ENCODE results near the gene CLRN2. TPM values are rescaled to one million over a fixed set of nuclear protein-coding genes. Genes with fewer than 3 reads are reported as not detected.

Gene CLRN2
- total and polyA plus RNA-seq, 10 of the 15 experiments (the other 5 are each of a cell fraction or from before 2014, with no cell fraction given) = not detected

GRCh38 chr4:17490575-17491059 is 24.3 kb upstream of the CLRN2 start (continued):
- TF ChIP-seq ZBTB33 (IDR thresholded peaks at IDR 0.05) (no peak), TARDBP (IDR thresholded peaks at IDR 0.05; ENCODE audit: borderline replicate concordance) (no peak), POU2F2 (IDR thresholded peaks at IDR 0.05; ENCODE audit: borderline replicate concordance, low read depth, low read length) (no peak), BCL3 (IDR thresholded peaks at IDR 0.05; ENCODE audit: borderline replicate concordance, insufficient read depth, low read depth, low read length, poor library complexity, severe bottlenecking) (no peak), ZNF207 (IDR thresholded peaks at IDR 0.05; ENCODE audit: borderline replicate concordance) (no peak), ZNF217 (IDR thresholded peaks at IDR 0.05) (no peak), CHD2 (IDR thresholded peaks at IDR 0.05; ENCODE audit: borderline replicate concordance, low read depth, low read length) (no peak), SMAD1 (IDR thresholded peaks at IDR 0.05; ENCODE audit: low read depth, partially characterized antibody) (no peak), E2F4 (IDR thresholded peaks at IDR 0.05; ENCODE audit: low read depth, low read length) (no peak)

Data from GM12878 (cell line).